Common myeloid progenitor, CD34-positive (primary cell): ENCODE results near the gene BRPF3.

ENCODE experiments used
- CTCF ChIA-PET: fragments of 350-600 bp; sonication (Branson Sonifier 250); formaldehyde crosslinking; loops from one replicate; lab custom pipeline; 2021; ENCODE audit warnings: antibody characterized with exemption; lab: Charles Lee
- POLR2A ChIA-PET: fragments of 350-600 bp; sonication (Branson Sonifier 250); formaldehyde crosslinking; loops from one replicate; lab custom pipeline; 2021; ENCODE audit warnings: antibody characterized with exemption; lab: Charles Lee
- DNase-seq, 3 donors: peaks; one replicate each; pipeline versions ENCODE4 v3.0.0 to v3.0.0-alpha.2; 2013
- H3K27ac ChIP-seq, 2 experiments: 1 replicate in 1 of 2; 2 replicates in 1 of 2; pipeline ENCODE4 v1.7.0; 2013; ENCODE audit warnings: inconsistent platforms in 2 of 2, low read length in 2 of 2, mild to moderate bottlenecking in 2 of 2, low read depth in 1 of 2, moderate library complexity in 1 of 2; ENCODE audit not compliant: severe bottlenecking in 2 of 2, insufficient read depth in 1 of 2, poor library complexity in 1 of 2
- H3K27me3 ChIP-seq, 5 experiments: replicated peaks in 2 of 5; 1 replicate in 3 of 5; 2 replicates in 2 of 5; pipeline versions ENCODE4 v1.6.1 to v1.7.0; 2013; ENCODE audit warnings: low read length in 4 of 5, mild to moderate bottlenecking in 2 of 5, moderate library complexity in 2 of 5, inconsistent platforms in 1 of 5; ENCODE audit not compliant: insufficient read depth in 5 of 5, control insufficient read depth in 4 of 5
- H3K36me3 ChIP-seq, 4 experiments: 1 replicate in 2 of 4; 2 replicates in 2 of 4; pipeline versions ENCODE4 v1.6.1 to v1.7.0; 2013; ENCODE audit warnings: low read length in 3 of 4, control low read depth in 1 of 4, mild to moderate bottlenecking in 1 of 4; ENCODE audit not compliant: control insufficient read depth in 4 of 4, insufficient read depth in 4 of 4
- H3K4me1 ChIP-seq, 4 experiments: 1 replicate in 3 of 4; 2 replicates in 1 of 4; pipeline versions ENCODE4 v1.6.1 to v1.7.1; 2013; ENCODE audit warnings: low read length in 3 of 4, mild to moderate bottlenecking in 3 of 4, control low read depth in 1 of 4, inconsistent platforms in 1 of 4, moderate library complexity in 1 of 4; ENCODE audit not compliant: control insufficient read depth in 4 of 4, insufficient read depth in 4 of 4; ENCODE audit errors: control extremely low read depth in 1 of 4
- H3K4me3 ChIP-seq, 7 experiments: 1 replicate in 4 of 7; 2 replicates in 3 of 7; pipeline versions ENCODE4 v1.5.1 to v1.7.0; 2013; ENCODE audit warnings: mild to moderate bottlenecking in 7 of 7, low read length in 6 of 7, moderate library complexity in 6 of 7, inconsistent platforms in 2 of 7, low read depth in 2 of 7, control low read depth in 1 of 7; ENCODE audit not compliant: insufficient read depth in 4 of 7, control insufficient read depth in 1 of 7; ENCODE audit errors: extremely low read depth in 1 of 7
- H3K9me3 ChIP-seq, 5 experiments: 1 replicate in 4 of 5; 2 replicates in 1 of 5; pipeline versions ENCODE4 v1.6.1 to v1.7.1; 2013; ENCODE audit warnings: low read length in 4 of 5, mild to moderate bottlenecking in 2 of 5, inconsistent platforms in 1 of 5, low read depth in 1 of 5, moderate library complexity in 1 of 5; ENCODE audit not compliant: control insufficient read depth in 4 of 5, insufficient read depth in 2 of 5; ENCODE audit errors: control extremely low read depth in 1 of 5
- WGBS: methylation state at CpG from one replicate; pipeline ENCODE4 v1.1.5; 2013; ENCODE audit not compliant: insufficient coverage; 5-methylcytosine and 5-hydroxymethylcytosine counted together

The BRPF3 gene

DNA sequence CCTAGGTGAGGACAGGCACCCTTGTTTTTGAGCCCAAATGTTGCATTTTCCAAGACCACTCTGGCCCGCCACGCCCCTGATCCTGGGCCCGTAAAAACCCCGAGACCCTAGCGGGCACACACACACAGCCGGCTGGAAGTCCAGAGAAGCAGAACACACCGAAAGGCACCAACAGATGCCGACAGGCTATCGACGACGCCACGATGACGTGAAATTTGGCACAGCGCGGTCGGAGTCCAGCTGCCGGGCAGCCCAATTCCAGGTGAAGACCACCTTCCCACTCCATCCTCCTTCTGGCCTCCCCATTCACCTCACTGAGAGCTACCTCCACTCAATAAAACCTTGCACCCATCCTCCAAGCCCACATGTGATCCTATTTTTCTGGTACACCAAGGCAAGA is 39.3 kb downstream of the BRPF3 start:
- POLR2A ChIA-PET: no interaction called here

DNA sequence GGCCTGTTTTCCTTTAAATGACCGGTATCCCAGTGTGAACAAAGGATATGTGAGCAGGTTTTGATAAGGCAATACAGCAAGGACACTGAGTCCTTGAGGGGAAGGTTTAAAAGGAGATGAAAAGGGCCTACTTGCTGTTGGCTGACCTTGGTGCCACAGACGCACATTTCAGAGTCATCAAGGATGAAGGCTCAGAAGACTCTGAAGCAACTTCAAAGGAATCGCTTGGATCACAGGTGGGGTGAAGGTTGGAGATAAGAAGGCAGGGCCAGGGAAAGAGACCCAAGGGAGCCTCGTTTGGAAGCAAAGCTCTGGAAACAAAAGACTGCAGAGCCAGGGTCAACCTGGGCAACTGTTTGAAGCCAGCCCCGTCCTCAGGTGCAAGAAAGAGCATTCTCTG is 43.2 kb downstream of the BRPF3 start:
- POLR2A ChIA-PET: no interaction called here

More for the DNA sequence above, 39.3 kb downstream of the BRPF3 start:
- H3K4me1 ChIP-seq: peaks cover 0 to 4% (median 0%) of the 10 kb centered on the region in 4 experiments
- no peak overlapping the region for H3K27ac ChIP-seq
- H3K27me3 ChIP-seq: no peaks in the 10 kb centered on the region
- H3K4me3 ChIP-seq: no peak overlapping the region
- CTCF ChIA-PET: no interaction called here
- H3K36me3 ChIP-seq: peaks cover 0 to 14% (median 6%) of the 10 kb centered on the region in 4 experiments
- WGBS: 84% methylated on average over 17 of the region's 17 CpGs
- no peak for DNase-seq
- peaks cover 0 to 3% (median 0%) of the 10 kb centered on the region in 5 experiments for H3K9me3 ChIP-seq

DNA sequence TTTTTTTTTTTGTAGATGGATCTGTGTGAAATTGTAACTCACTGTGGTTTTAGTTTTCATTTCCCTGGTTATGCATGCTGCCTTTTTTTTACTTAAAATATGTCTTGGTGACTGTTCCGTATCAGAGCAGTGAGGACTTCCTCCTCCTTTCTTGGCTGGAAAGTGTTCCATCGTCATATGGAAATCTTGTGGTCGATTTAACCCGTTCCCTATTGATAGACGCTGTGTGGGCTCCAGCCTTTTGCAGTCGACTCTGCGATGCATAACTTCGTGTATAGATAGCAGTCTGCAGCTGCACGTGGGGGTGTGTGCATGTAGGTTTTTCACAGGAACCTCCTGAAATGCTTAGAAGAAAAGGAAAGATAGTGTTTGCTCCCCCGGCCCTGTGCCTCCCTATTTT is 45.2 kb downstream of the BRPF3 start:
- Histone ChIP-seq H3K4me1 (peaks cover 2 to 28% (median 20%) of the 10 kb centered on the region in 4 experiments), H3K4me3 (peak overlapping the region in 3 of 7 experiments; percentile 34 to 47 (median 40)), H3K27me3 (no peaks in the 10 kb centered on the region), H3K36me3 (no peaks in the 10 kb centered on the region), H3K9me3 (peaks cover 0 to 3% (median 0%) of the 10 kb centered on the region in 5 experiments), H3K27ac (no peak overlapping the region)
- ChIA-PET CTCF (no interaction called here), POLR2A (interaction anchor here (0.6 kb wide), 1 partner anchor 256 kb away, joined by 3 read pairs; no protein-coding TSS in a partner anchor)
- DNase-seq: peak; percentile 68 to 89 (median 83)
- 2% methylated on average over 7 of the region's 10 CpGs for WGBS

More for the DNA sequence above, 43.2 kb downstream of the BRPF3 start:
- CTCF ChIA-PET: interaction anchor here (1.0 kb wide), 1 partner anchor 10 kb away, joined by 4 read pairs; no protein-coding TSS in a partner anchor
- H3K27ac ChIP-seq: no peak overlapping the region
- 96% methylated on average over 5 of the region's 5 CpGs for WGBS
- H3K27me3 ChIP-seq: no peaks in the 10 kb centered on the region
- peaks cover 0 to 3% (median 0%) of the 10 kb centered on the region in 5 experiments for H3K9me3 ChIP-seq
- H3K4me1 ChIP-seq: peaks cover 0 to 16% (median 9%) of the 10 kb centered on the region in 4 experiments
- H3K36me3 ChIP-seq: no peaks in the 10 kb centered on the region
- DNase-seq: no peak
- H3K4me3 ChIP-seq: no peak overlapping the region

- peak overlapping the region in 3 of 7 experiments; percentile 34 to 47 (median 40) for H3K4me3 ChIP-seq
- 74% methylated on average over 5 of the region's 5 CpGs for WGBS
- POLR2A ChIA-PET: no interaction called here
These were observed 45.6 kb downstream of the BRPF3 start for GRCh38 chr6:36242161-36242560.

GRCh38 chr6:36242626-36243025 is 46.1 kb downstream of the BRPF3 start:
- H3K27me3 ChIP-seq: no peaks in the 10 kb centered on the region
- H3K9me3 ChIP-seq: peaks cover 0 to 3% (median 0%) of the 10 kb centered on the region in 5 experiments
- peaks cover 2 to 28% (median 20%) of the 10 kb centered on the region in 4 experiments for H3K4me1 ChIP-seq
- DNase-seq: no peak
- no peaks in the 10 kb centered on the region for H3K36me3 ChIP-seq
- CTCF ChIA-PET: interaction anchor here (1.7 kb wide), 1 partner anchor 39 kb away, joined by 3 read pairs; no protein-coding TSS in a partner anchor
- no peak overlapping the region for H3K27ac ChIP-seq
- POLR2A ChIA-PET: no interaction called here
- 100% methylated on average over 2 of the region's 4 CpGs for WGBS
- H3K4me3 ChIP-seq: no peak overlapping the region

More at GRCh38 chr6:36242161-36242560, 45.6 kb downstream of the BRPF3 start:
- CTCF ChIA-PET: no interaction called here
- no peaks in the 10 kb centered on the region for H3K36me3 ChIP-seq
- H3K9me3 ChIP-seq: peaks cover 0 to 3% (median 0%) of the 10 kb centered on the region in 5 experiments
- H3K27ac ChIP-seq: no peak overlapping the region
- no peak for DNase-seq
- peaks cover 2 to 28% (median 20%) of the 10 kb centered on the region in 4 experiments for H3K4me1 ChIP-seq
- H3K27me3 ChIP-seq: no peaks in the 10 kb centered on the region

DNA sequence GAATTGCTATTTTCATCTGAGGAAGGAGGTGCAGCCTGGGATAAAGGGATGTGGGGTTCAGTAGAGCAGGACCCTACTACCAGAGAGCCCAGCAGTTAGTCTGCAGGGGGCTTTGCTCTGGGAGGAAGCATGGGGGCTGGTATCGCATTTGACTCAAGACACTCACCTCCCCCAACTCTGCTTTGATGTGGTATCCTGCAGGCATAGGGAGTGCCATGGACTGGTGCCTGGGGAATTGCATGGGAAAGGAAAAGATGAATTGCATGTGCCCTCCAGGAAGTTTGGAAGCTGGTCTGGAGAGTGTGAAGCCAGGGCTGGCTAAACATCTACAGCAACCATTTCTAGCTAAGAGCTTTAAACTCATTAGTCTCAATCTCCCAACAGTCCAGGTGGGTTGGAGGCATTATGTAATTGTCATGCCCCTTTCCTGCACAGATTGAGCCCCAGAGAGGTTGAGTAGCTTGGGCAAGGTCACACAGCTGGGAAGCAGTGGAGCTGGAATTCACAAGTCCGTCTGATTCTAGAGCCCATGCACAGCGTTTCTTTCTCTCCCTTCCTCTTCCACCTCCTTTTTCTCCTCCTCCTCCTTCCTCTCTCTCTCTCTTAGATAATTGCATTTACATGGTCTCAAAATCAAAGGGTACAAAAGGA is 47.1 kb downstream of the BRPF3 start:
- H3K27ac ChIP-seq: no peak overlapping the region
- ChIA-PET CTCF (interaction anchor here (0.6 to 1.7 kb wide), 3 partner anchors 14 to 40 kb away, joined by 3 to 4 read pairs (median 3); no protein-coding TSS in a partner anchor), POLR2A (no interaction called here)
- DNase-seq: no peak
- H3K4me1 ChIP-seq: peaks cover 2 to 37% (median 25%) of the 10 kb centered on the region in 4 experiments
- H3K27me3 ChIP-seq: no peaks in the 10 kb centered on the region
- WGBS: 91% methylated on average over 3 of the region's 3 CpGs
- H3K36me3 ChIP-seq: no peaks in the 10 kb centered on the region
- no peak overlapping the region for H3K4me3 ChIP-seq
- no peaks in the 10 kb centered on the region for H3K9me3 ChIP-seq
